T-helper 1 cell treated with Interleukin-12 subunit alpha and Interleukin-12 subunit beta and Interleukin-4 antibody, amounts not matched to agents 30 μg/mL and 1 μg/mL, for 36 hours (primary cell): ENCODE measurements around the gene CACNA2D4.

Experiments
- H3K27ac Mint-ChIP-seq: one replicate; pipeline ENCODE4 v1.8.0; 2021; ENCODE audit warnings: mild to moderate bottlenecking, mixed read lengths
- H3K27me3 Mint-ChIP-seq: one replicate; pipeline ENCODE4 v1.8.0; 2021; ENCODE audit warnings: low read depth, mixed read lengths
- H3K36me3 Mint-ChIP-seq: one replicate; pipeline ENCODE4 v1.8.0; 2021; ENCODE audit warnings: low read depth, mixed read lengths
- H3K4me1 Mint-ChIP-seq: one replicate; pipeline ENCODE4 v1.8.0; 2021; ENCODE audit warnings: low read depth, mixed read lengths
- H3K4me3 Mint-ChIP-seq: one replicate; pipeline ENCODE4 v1.8.0; 2021; ENCODE audit warnings: mild to moderate bottlenecking, moderate library complexity, mixed read lengths
- H3K9me3 Mint-ChIP-seq: one replicate; pipeline ENCODE4 v1.8.0; 2021; ENCODE audit warnings: mixed read lengths

Gene CACNA2D4

DNA sequence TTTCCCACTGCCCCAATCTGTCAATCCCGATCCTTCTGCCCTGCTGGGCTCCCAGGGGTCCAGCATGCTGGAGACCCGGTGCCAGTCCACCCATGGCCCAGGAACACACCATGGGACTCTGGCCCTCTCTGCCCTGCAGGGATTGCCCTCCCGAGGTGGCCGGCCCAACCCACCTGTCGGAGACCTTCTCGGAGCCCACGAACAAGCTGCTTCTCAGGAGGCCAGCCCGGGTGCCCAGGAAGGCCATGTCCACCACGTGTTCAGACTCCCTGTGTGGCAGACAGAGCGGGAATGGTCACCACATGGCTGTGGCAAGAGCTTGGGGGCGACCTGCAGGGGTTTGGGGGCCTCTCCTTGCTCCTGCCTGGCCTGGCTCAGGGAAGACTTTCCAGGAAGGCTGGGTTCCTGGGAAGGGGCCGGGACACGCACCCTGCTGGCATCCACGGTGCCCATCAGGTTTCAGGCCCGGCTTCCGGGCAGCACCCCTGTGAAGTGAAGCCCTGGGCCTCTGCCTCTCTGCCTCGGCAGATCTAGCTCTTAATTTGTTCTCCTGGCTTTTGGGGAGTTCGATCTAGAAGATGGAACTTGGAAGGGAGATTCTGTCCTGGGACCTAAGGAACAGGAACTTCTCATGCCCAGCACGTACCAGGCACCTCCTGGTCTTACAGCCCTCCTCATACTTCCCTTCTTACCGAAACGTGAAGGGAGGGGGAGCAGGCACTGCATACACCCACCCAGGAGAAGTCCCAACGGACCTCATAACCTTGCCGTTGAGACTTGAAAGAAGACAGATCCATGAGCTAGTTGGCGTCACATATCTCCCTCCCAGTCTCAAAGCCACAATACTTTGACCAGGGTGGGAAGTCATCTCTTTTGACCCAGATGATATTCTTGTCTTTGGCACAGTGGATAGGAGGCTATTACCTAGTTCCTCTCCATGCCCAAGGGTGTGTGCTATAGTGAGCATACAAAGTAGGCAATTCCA, 71.7 kb downstream of the CACNA2D4 start:
- H3K4me3 Mint-ChIP-seq, result no peak overlapping the region
- H3K36me3 Mint-ChIP-seq, result no peaks in the 10 kb centered on the region
- H3K9me3 Mint-ChIP-seq, result no peaks in the 10 kb centered on the region
- H3K27me3 Mint-ChIP-seq, result peaks cover 7% of the 10 kb centered on the region
- H3K27ac Mint-ChIP-seq, result no peak overlapping the region
- H3K4me1 Mint-ChIP-seq, result no peaks in the 10 kb centered on the region

DNA sequence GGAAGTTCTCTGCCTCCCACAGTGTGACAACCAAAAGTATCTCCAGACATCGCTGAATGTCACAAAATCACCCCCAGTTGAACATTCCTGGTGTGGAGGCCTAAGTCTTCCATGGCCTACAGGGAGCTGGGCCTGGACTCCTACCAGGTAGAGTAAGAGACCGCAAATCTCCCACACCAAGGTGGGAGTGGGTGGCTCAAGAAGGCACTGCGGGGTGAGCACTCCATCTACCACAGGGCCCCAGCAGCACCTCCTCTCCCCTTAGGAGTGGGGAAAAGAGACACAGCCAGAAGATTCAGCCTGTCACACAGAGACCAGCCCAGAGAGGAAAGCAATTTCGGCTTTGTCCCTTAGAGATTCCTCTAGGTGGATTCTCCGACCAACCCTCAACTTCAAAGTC, 72.6 kb downstream of the CACNA2D4 start:
- H3K4me1 Mint-ChIP-seq, result no peaks in the 10 kb centered on the region
- no peaks in the 10 kb centered on the region for H3K9me3 Mint-ChIP-seq
- H3K27me3 Mint-ChIP-seq, result no peaks in the 10 kb centered on the region

DNA sequence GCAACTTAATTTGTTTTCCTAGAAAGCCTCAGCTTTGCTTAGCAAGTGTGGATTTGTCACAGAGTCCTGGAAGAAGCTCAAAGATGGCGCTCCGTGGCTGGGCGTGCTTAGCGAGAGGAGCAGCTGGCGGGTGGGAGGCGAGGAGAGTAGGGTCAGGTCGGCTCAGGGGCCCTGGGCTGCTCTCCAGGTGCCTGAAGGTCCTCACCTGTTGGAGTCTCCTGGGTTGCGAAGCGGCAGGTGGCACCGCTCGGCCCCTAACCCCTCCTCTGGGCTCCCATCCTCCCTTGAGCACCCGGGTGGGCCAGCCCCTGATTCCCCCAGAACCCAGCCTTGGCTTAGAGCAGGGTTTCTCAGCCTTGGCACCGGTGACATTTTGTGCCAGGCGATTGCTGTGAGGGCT, 73.0 kb downstream of the CACNA2D4 start:
- no peaks in the 10 kb centered on the region for H3K4me1 Mint-ChIP-seq
- H3K36me3 Mint-ChIP-seq, result no peaks in the 10 kb centered on the region
- no peaks in the 10 kb centered on the region for H3K27me3 Mint-ChIP-seq
- no peak overlapping the region for H3K27ac Mint-ChIP-seq
- no peaks in the 10 kb centered on the region for H3K9me3 Mint-ChIP-seq
- no peak overlapping the region for H3K4me3 Mint-ChIP-seq

More for the DNA sequence above, 72.6 kb downstream of the CACNA2D4 start:
- Mint-ChIP-seq H3K36me3 (no peaks in the 10 kb centered on the region), H3K4me3 (no peak overlapping the region), H3K27ac (no peak overlapping the region)

- no peaks in the 10 kb centered on the region for H3K4me1 Mint-ChIP-seq
These were observed 73.6 kb downstream of the CACNA2D4 start for GRCh38 chr12:1844661-1845409.

DNA sequence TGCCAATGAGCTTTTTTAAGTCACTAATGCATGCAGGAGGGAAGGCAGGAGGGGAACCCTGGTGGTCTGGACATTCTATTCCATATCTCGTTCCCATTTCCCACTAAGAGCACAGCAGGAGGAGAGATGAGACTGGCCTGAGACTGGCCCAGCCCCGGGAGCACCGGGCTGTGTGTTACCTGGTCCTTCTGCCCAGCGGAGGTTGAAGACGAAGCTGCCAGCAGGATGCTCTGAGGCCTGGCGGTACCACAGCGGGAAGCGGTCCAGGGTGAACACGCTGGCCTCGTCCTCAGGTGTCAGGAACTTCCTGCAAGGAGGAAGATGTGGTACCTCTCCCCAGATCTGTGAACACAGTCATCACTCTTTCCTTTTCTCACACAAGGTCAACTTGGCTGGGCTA, 74.2 kb downstream of the CACNA2D4 start:
- no peaks in the 10 kb centered on the region for H3K27me3 Mint-ChIP-seq
- H3K4me1 Mint-ChIP-seq, result no peaks in the 10 kb centered on the region
- no peaks in the 10 kb centered on the region for H3K36me3 Mint-ChIP-seq
- H3K9me3 Mint-ChIP-seq, result no peaks in the 10 kb centered on the region
- no peak overlapping the region for H3K27ac Mint-ChIP-seq
- no peak overlapping the region for H3K4me3 Mint-ChIP-seq

More at GRCh38 chr12:1844661-1845409, 73.6 kb downstream of the CACNA2D4 start:
- Mint-ChIP-seq H3K27me3 (no peaks in the 10 kb centered on the region), H3K4me3 (no peak overlapping the region), H3K27ac (no peak overlapping the region), H3K9me3 (no peaks in the 10 kb centered on the region), H3K36me3 (no peaks in the 10 kb centered on the region)

DNA sequence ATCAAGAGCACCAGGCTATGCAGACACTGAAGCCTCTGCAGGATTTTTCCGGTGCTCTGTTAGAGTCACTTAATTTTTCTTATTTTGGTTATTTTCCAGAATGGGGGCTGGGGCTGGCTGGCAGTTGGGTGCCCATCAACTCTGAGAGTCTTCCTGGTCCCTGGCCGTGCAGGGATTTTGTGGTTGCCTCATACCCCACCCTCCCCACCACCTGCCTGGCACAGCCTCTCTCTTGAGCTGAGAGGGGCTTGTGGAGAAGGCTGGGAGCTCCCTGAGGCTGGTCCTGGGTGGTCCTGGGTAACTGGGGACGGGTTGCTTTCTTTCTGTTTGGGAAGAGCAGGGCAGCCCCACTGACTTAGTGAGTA, 74.8 kb downstream of the CACNA2D4 start:
- H3K36me3 Mint-ChIP-seq, result no peaks in the 10 kb centered on the region

GRCh38 chr12:1842905-1843640, 75.4 kb downstream of the CACNA2D4 start:
- no peaks in the 10 kb centered on the region for H3K36me3 Mint-ChIP-seq
- no peak overlapping the region for H3K4me3 Mint-ChIP-seq
- no peaks in the 10 kb centered on the region for H3K4me1 Mint-ChIP-seq
- no peaks in the 10 kb centered on the region for H3K27me3 Mint-ChIP-seq
- no peak overlapping the region for H3K27ac Mint-ChIP-seq
- H3K9me3 Mint-ChIP-seq, result no peaks in the 10 kb centered on the region

More for the DNA sequence above, 74.8 kb downstream of the CACNA2D4 start:
- Mint-ChIP-seq H3K4me3 (no peak overlapping the region), H3K27ac (no peak overlapping the region), H3K9me3 (no peaks in the 10 kb centered on the region), H3K4me1 (no peaks in the 10 kb centered on the region), H3K27me3 (no peaks in the 10 kb centered on the region)

DNA sequence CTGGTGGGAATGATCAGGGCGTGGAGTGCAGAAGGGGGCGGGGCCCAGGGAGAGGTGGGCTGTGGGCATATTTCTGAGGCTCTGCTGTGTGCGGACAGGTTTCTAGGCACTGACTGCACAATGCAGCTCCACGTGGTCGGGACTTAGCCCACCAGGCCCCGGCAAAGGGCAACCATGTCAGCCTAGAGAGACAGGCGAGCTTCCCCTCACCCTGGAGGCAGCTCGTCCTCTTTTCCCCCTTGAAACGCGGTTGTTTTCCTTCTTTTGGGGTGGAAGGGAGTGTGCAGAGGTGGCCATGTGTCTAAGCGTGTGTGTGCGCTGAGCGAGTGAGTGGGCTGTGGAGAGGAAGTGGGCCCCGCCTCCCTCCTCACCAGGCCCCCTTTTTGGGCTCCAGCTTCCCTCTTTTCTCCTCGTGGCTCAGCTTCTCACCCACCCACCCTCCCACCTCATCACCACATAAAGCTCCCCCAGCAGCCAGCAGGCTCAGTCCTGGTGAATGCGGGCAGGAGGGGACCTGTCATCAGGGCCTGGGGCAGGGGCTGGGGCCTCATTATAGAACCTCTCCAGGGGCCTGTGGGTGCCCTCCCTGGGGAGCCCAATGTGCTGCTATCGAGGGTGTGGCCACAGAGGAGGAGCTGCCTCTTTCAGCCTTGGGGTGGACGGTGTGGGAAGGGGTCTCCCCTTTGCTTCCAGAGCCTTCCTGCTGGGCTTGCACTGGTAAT, 76.1 kb downstream of the CACNA2D4 start:
- no peaks in the 10 kb centered on the region for H3K9me3 Mint-ChIP-seq
- H3K27me3 Mint-ChIP-seq, result no peaks in the 10 kb centered on the region
- H3K27ac Mint-ChIP-seq, result no peak overlapping the region
- no peaks in the 10 kb centered on the region for H3K36me3 Mint-ChIP-seq
- no peaks in the 10 kb centered on the region for H3K4me1 Mint-ChIP-seq
- H3K4me3 Mint-ChIP-seq, result no peak overlapping the region

GRCh38 chr12:1841586-1842182, 76.8 kb downstream of the CACNA2D4 start:
- Mint-ChIP-seq H3K9me3 (no peaks in the 10 kb centered on the region), H3K27ac (no peak overlapping the region), H3K36me3 (no peaks in the 10 kb centered on the region), H3K4me3 (no peak overlapping the region), H3K27me3 (no peaks in the 10 kb centered on the region), H3K4me1 (no peaks in the 10 kb centered on the region)

GRCh38 chr12:1840981-1841425, 77.4 kb downstream of the CACNA2D4 start:
- Mint-ChIP-seq H3K4me1 (no peaks in the 10 kb centered on the region), H3K36me3 (no peaks in the 10 kb centered on the region), H3K27me3 (no peaks in the 10 kb centered on the region), H3K9me3 (no peaks in the 10 kb centered on the region), H3K4me3 (no peak overlapping the region), H3K27ac (no peak overlapping the region)

DNA sequence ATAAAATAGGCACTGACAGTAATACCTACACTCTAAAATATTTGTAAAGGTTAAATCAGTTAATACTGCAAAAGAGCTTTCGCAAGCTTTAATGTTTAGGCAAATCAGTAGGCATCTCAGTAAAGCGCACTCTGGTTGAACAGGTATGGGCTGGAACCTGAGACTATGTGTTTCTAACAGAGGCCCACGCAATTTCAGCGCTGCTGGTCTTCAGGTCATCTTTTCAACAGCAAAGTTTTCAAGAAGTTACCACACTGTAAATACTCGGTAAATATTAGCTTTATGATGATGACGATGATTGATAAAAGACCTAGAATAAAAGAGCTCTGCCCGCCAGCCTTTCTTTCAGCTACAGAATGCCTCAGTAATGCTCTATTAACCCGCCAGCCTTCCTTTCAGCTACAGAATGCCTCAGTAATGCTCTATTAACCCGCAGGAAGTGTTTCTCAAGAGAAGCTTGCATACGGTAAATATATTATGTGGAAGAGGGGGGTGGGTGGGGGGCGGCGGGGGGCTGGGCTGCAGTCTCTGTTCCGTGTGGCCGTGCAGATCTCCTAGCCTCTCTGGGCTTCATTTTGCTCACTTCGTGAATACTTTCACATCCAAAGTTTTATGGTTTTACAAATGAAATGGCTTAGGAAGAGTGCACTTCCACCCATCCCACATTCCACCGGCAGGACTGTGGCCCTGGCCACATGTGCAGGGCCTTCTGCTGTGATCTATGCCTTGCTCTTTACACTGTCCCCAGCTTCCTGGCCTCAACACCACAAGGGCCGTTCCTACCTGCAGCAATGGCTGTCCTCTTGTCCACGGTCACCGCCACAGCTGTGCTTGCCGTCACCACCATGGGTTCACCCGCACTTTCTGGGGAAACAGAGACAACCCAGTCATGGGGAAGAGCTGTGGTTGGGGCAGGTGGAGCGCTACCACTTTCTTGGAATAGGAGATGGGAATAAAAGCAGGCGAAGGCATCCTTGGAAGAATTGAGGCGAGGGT, 78.2 kb downstream of the CACNA2D4 start:
- H3K9me3 Mint-ChIP-seq, result no peaks in the 10 kb centered on the region
- no peaks in the 10 kb centered on the region for H3K4me1 Mint-ChIP-seq
- no peaks in the 10 kb centered on the region for H3K27me3 Mint-ChIP-seq
- no peak overlapping the region for H3K4me3 Mint-ChIP-seq
- no peaks in the 10 kb centered on the region for H3K36me3 Mint-ChIP-seq
- H3K27ac Mint-ChIP-seq, result no peak overlapping the region

DNA sequence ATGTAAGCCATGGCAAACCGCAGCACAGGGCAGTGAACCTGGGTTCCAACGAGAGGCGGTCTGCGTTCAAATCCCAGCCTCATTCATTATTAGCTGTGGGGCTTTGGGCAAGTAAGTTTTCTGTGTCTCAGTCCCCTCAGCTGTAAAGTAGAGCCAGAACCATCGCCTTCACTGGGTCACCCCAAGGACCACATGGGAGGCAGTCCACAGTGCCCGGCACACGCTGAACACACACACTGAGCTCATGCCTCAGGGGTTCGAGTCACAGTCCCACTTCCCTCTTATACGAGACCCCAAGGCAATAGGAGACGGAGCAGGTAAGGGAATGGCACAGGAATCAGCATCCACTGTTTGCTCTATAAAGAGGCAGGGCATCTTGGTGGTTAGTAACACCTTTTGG, 79.0 kb downstream of the CACNA2D4 start:
- H3K4me3 Mint-ChIP-seq, result no peak overlapping the region
- H3K27me3 Mint-ChIP-seq, result no peaks in the 10 kb centered on the region
- H3K9me3 Mint-ChIP-seq, result no peaks in the 10 kb centered on the region
- no peaks in the 10 kb centered on the region for H3K4me1 Mint-ChIP-seq
- no peaks in the 10 kb centered on the region for H3K36me3 Mint-ChIP-seq
- H3K27ac Mint-ChIP-seq, result no peak overlapping the region

- Mint-ChIP-seq H3K27ac (no peak overlapping the region), H3K9me3 (no peaks in the 10 kb centered on the region), H3K4me1 (no peaks in the 10 kb centered on the region), H3K4me3 (no peak overlapping the region), H3K36me3 (no peaks in the 10 kb centered on the region), H3K27me3 (no peaks in the 10 kb centered on the region)
These were observed 79.5 kb downstream of the CACNA2D4 start for GRCh38 chr12:1838994-1839365.
